ENCODE data around the gene ZNF57.
"Not testable (repeated sequence)": the region's sequence is repeated elsewhere in the genome, so short reads cannot be mapped to it uniquely, and the experiment has no call there.

Gene ZNF57

GRCh38 chr19:2902590-2903218, 2.0 kb downstream of the ZNF57 start:
- DNase-seq = no peak

GRCh38 chr19:2903326-2903725, 2.6 kb downstream of the ZNF57 start:
- not testable (repeated sequence) for DNase-seq

GRCh38 chr19:2905918-2906519, 5.3 kb downstream of the ZNF57 start:
- DNase-seq = no peak

GRCh38 chr19:2906631-2907195, 6.0 kb downstream of the ZNF57 start:
- no peak for DNase-seq

- no peak for DNase-seq
Observed at GRCh38 chr19:2912306-2912705, 11.6 kb downstream of the ZNF57 start.

GRCh38 chr19:2917275-2918184, 16.8 kb downstream of the ZNF57 start:
- no peak for DNase-seq

GRCh38 chr19:2922987-2923386, 22.3 kb downstream of the ZNF57 start:
- DNase-seq = no peak

GRCh38 chr19:2923510-2923909, 22.8 kb downstream of the ZNF57 start:
- DNase-seq = no peak

GRCh38 chr19:2926341-2927031, 25.8 kb downstream of the ZNF57 start:
- DNase-seq = no peak

GRCh38 chr19:2927032-2927430, 26.3 kb downstream of the ZNF57 start:
- DNase-seq = no peak

GRCh38 chr19:2933490-2933910, 32.8 kb downstream of the ZNF57 start:
- no peak for DNase-seq

- DNase-seq = not testable (repeated sequence)
Observed at GRCh38 chr19:2935863-2936262, 35.1 kb downstream of the ZNF57 start.

GRCh38 chr19:2942928-2943640, 42.4 kb downstream of the ZNF57 start:
- no peak for DNase-seq

GRCh38 chr19:2944403-2944774, 43.7 kb downstream of the ZNF57 start:
- no peak for DNase-seq

GRCh38 chr19:2944775-2945574, 44.2 kb downstream of the ZNF57 start, which contains the start of gene ZNF77:
Gene ZNF77 (minus strand): TSS chr19:2944971. CDS start chr19:2944840, 131 bp downstream.
- peak; percentile 100 for DNase-seq

- no peak for DNase-seq
Observed at GRCh38 chr19:2945575-2946184, 45.0 kb downstream of the ZNF57 start.

- peak; percentile 8 to 39 for DNase-seq
Observed at GRCh38 chr19:2949939-2950285, 49.2 kb downstream of the ZNF57 start.

GRCh38 chr19:2950286-2951124, 49.8 kb downstream of the ZNF57 start:
- DNase-seq = peak; percentile 100

GRCh38 chr19:2952953-2953481, 52.3 kb downstream of the ZNF57 start:
- DNase-seq = no peak
